Loucy (cell line): ENCODE measurements around the gene CCDC138.

Source experiments
- H2AFZ ChIP-seq: fragments of 200-600 bp; sonication (generic); 2 replicates; pipeline ENCODE4 v1.6.0; 2016; ENCODE audit warnings: antibody characterized with exemption, mild to moderate bottlenecking, low read length, moderate library complexity
- H3F3A ChIP-seq: fragments of 200-600 bp; 2 replicates; pipeline ENCODE4 v1.6.0; 2016; ENCODE audit warnings: antibody characterized with exemption, low read depth, mild to moderate bottlenecking
- H3K27me3 ChIP-seq: fragments of 200-600 bp; sonication (generic); 2 replicates; pipeline ENCODE4 v1.6.1; 2014; ENCODE audit warnings: low read length, mild to moderate bottlenecking; ENCODE audit not compliant: insufficient read depth, poor library complexity, severe bottlenecking
- H3K36me3 ChIP-seq: fragments of 200-600 bp; sonication (generic); 2 replicates; pipeline ENCODE4 v1.6.1; 2016; ENCODE audit warnings: low read length; ENCODE audit not compliant: insufficient read depth
- H3K4me1 ChIP-seq: fragments of 200-600 bp; sonication (generic); 2 replicates; pipeline ENCODE4 v1.5.1; 2014; ENCODE audit warnings: low read length, mild to moderate bottlenecking; ENCODE audit not compliant: insufficient read depth, poor library complexity, severe bottlenecking
- H3K4me2 ChIP-seq: fragments of 200-600 bp; sonication (generic); 2 replicates; pipeline ENCODE4 v1.6.0; 2014; ENCODE audit warnings: antibody characterized with exemption, low read length, low read depth, mild to moderate bottlenecking; ENCODE audit not compliant: poor library complexity, severe bottlenecking
- H3K4me3 ChIP-seq: fragments of 200-600 bp; sonication (generic); 2 replicates; pipeline ENCODE4 v1.5.1; 2014; ENCODE audit warnings: low read length, mild to moderate bottlenecking, mixed read lengths; ENCODE audit not compliant: poor library complexity, severe bottlenecking
- H3K79me2 ChIP-seq: fragments of 200-600 bp; sonication (generic); 2 replicates; pipeline ENCODE4 v1.6.1; 2014; ENCODE audit warnings: low read length; ENCODE audit not compliant: insufficient read depth
- H3K9ac ChIP-seq: fragments of 200-600 bp; sonication (generic); 2 replicates; pipeline ENCODE4 v1.6.0; 2014; ENCODE audit warnings: mild to moderate bottlenecking, low read depth, low read length, moderate library complexity; ENCODE audit not compliant: poor library complexity, severe bottlenecking
- H3K9me2 ChIP-seq: fragments of 200-600 bp; sonication (generic); replicated peaks from 2 replicates; pipeline ENCODE4 v1.6.1; 2016; ENCODE audit warnings: low read depth, low read length, mixed read lengths
- H3K9me3 ChIP-seq: fragments of 200-600 bp; sonication (generic); 2 replicates; pipeline ENCODE4 v1.6.1; 2014; ENCODE audit warnings: mild to moderate bottlenecking, antibody characterized with exemption, low read length, low read depth; ENCODE audit not compliant: insufficient read depth
- H4K20me1 ChIP-seq: fragments of 200-600 bp; sonication (generic); 2 replicates; pipeline ENCODE4 v1.6.0; 2014; ENCODE audit warnings: antibody characterized with exemption, low read length, mild to moderate bottlenecking; ENCODE audit not compliant: insufficient read depth, poor library complexity, severe bottlenecking
- EZH2phosphoT487 ChIP-seq: fragments of 200-600 bp; IDR thresholded peaks from 2 replicates; pipeline ENCODE4 v1.6.1; 2018; ENCODE audit warnings: antibody characterized with exemption, mild to moderate bottlenecking, moderate library complexity, borderline replicate concordance
- TF ChIP-seq, protein P1 (sequence below): fragments of 200-600 bp; sonication (generic); conservative IDR thresholded peaks from 2 replicates; pipeline ENCODE4 v1.5.1; 2014; ENCODE audit warnings: mild to moderate bottlenecking, antibody characterized with exemption, low read length

CCDC138 gene

DNA sequence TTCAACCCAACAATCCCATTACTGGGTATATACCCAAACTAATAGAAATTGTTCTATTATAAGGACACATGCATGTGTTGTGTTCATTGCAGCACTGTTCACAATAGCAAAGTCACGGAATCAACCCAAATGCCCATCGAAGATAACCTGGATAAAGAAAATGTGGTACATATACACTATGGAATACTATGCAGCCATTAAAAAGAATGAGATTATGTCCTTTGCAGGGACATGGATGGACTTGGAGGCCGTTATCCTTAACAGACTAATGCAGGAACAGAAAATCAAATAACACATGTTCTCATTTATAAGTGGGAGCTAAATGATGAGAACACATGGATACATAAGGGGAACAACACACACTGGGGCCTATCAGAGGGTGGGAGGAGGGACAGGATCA is 65.8 kb downstream of the CCDC138 start:
- H3K4me2 ChIP-seq, result no peak overlapping the region

DNA sequence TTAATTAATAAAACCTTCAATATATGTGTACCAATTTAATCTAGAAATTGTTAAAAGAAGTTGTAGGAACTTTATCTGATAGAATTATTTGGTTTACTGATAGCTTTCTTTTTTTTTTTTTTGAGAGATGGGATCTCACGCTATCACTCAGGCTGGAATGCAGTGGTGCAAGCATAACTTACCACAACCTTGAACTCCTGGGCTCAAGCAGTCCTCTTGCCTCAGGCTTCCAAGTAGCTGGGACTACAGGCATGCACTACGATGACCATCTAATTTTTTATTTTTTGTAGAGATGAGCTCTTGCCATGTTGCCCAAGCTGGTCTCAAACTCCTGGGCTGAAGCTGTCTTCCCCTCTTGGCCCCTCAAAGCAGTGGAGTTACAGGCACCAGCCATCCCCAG is 66.8 kb downstream of the CCDC138 start:
- no peaks in the 10 kb centered on the region for H3K9me2 ChIP-seq
- H3K9ac ChIP-seq, result no peak overlapping the region
- no peaks in the 10 kb centered on the region for H3K79me2 ChIP-seq
- no peak overlapping the region for H2AFZ ChIP-seq
- H3K4me1 ChIP-seq, result no peaks in the 10 kb centered on the region
- no peaks in the 10 kb centered on the region for H4K20me1 ChIP-seq
- H3K36me3 ChIP-seq, result peaks cover 17% of the 10 kb centered on the region; the same call in 1 of the 2 replicates
- no peaks in the 10 kb centered on the region for H3K27me3 ChIP-seq
- no peak overlapping the region for H3K4me2 ChIP-seq
- no peaks in the 10 kb centered on the region for H3K9me3 ChIP-seq
- no peaks in the 10 kb centered on the region for H3F3A ChIP-seq
- TF ChIP-seq EZH2phosphoT487, result no peak
- TF ChIP-seq, protein P1, sequence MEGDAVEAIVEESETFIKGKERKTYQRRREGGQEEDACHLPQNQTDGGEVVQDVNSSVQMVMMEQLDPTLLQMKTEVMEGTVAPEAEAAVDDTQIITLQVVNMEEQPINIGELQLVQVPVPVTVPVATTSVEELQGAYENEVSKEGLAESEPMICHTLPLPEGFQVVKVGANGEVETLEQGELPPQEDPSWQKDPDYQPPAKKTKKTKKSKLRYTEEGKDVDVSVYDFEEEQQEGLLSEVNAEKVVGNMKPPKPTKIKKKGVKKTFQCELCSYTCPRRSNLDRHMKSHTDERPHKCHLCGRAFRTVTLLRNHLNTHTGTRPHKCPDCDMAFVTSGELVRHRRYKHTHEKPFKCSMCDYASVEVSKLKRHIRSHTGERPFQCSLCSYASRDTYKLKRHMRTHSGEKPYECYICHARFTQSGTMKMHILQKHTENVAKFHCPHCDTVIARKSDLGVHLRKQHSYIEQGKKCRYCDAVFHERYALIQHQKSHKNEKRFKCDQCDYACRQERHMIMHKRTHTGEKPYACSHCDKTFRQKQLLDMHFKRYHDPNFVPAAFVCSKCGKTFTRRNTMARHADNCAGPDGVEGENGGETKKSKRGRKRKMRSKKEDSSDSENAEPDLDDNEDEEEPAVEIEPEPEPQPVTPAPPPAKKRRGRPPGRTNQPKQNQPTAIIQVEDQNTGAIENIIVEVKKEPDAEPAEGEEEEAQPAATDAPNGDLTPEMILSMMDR, result no peak
- no peak overlapping the region for H3K4me3 ChIP-seq

More for the DNA sequence above, 65.8 kb downstream of the CCDC138 start:
- H3K9me2 ChIP-seq, result no peaks in the 10 kb centered on the region
- no peaks in the 10 kb centered on the region for H3K27me3 ChIP-seq
- no peak overlapping the region for H2AFZ ChIP-seq
- H3K4me1 ChIP-seq, result no peaks in the 10 kb centered on the region
- H4K20me1 ChIP-seq, result no peaks in the 10 kb centered on the region
- H3K79me2 ChIP-seq, result no peaks in the 10 kb centered on the region
- H3K9ac ChIP-seq, result no peak overlapping the region
- H3K9me3 ChIP-seq, result no peaks in the 10 kb centered on the region
- no peak overlapping the region for H3K4me3 ChIP-seq
- H3K36me3 ChIP-seq, result peaks cover 17% of the 10 kb centered on the region; the same call in 1 of the 2 replicates
- no peaks in the 10 kb centered on the region for H3F3A ChIP-seq
- TF ChIP-seq EZH2phosphoT487, result no peak
- TF ChIP-seq, protein P1, result no peak

DNA sequence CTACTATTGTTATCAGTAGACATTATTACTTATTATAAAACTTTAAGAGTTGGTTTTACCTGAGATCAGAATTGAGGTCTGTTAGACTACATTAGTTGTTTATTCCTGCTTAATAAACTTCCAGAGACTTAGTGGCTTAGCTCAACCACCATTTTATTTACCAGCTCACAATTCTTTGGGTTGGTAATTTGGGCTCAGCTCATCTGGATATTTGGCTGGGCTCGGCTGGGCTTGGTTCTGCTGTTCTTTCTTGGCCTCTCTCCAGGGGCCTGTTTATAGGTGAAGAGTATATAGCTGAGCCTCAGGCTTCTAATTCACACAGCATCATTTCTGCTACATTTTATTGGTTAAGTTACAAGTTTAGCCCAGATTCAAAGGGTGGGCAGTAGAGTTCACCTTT is 67.9 kb downstream of the CCDC138 start:
- H3K27me3 ChIP-seq, result no peaks in the 10 kb centered on the region
- no peak for TF ChIP-seq EZH2phosphoT487
- TF ChIP-seq, protein P1, result no peak
- H3K4me1 ChIP-seq, result no peaks in the 10 kb centered on the region
- H3K4me2 ChIP-seq, result no peak overlapping the region
- H4K20me1 ChIP-seq, result no peaks in the 10 kb centered on the region
- no peak overlapping the region for H3K9ac ChIP-seq
- H3K9me3 ChIP-seq, result no peaks in the 10 kb centered on the region
- no peaks in the 10 kb centered on the region for H3K79me2 ChIP-seq
- H3F3A ChIP-seq, result no peaks in the 10 kb centered on the region
- H3K9me2 ChIP-seq, result no peaks in the 10 kb centered on the region
- H3K36me3 ChIP-seq, result peaks cover 8% of the 10 kb centered on the region; the same call in 1 of the 2 replicates
- no peak overlapping the region for H2AFZ ChIP-seq
- no peak overlapping the region for H3K4me3 ChIP-seq
